Activated CD4-positive, alpha-beta T cell treated with anti-CD3 and anti-CD28 coated beads, Interleukin-2, amount 50 U/mL, for 16 hours (primary cell): ENCODE measurements around the gene RAPGEF4.

Experiments used
- DNase-seq: peaks from one replicate; pipeline ENCODE4 v3.0.0-alpha.2; 2020

RAPGEF4 gene

DNA sequence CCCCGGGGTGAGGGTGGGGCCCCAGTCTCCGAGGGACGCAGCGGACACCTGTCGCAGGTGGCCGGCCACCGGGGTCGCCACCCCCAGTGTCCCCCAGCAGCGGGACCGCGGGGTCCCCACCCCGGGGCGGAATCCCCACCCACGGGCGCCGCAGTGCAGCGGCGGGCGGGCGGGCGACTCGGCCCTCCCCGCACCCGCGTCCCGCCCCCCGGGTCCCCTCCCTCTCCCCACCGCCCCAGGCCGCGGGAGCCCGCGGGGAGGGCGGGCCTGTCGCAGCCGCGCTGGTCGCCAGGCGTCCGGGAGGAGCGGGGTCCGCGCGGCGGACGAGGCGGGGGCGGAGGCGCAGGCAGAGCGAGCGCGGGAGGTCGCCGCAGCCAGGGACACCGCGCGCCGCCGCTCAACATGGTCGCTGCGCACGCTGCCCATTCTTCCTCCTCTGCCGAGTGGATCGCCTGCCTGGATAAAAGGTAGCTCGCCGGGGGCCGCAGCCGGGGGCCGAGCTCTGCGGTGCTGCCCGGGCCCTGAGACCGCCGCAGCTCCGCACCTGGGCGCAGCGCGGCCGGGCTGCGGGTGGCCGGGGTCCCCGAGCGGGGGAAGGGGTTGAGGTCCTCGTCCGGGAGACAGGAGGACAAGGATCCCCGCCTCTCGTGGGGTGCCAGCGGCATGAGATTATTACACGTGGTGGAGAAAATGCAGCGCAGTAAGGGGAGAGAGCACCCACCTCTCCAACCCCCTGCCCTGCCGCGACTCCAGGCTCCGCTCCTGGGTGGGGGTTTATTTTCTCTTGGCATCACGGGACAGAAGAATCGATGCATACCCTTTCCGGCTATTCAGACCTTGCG lies at the start of gene RAPGEF4:
TSS of gene RAPGEF4 (plus strand) at position 264 of the 842 bp plus-strand sequence. CDS start at position 403, 139 bp downstream.
- DNase-seq, result no peak

DNA sequence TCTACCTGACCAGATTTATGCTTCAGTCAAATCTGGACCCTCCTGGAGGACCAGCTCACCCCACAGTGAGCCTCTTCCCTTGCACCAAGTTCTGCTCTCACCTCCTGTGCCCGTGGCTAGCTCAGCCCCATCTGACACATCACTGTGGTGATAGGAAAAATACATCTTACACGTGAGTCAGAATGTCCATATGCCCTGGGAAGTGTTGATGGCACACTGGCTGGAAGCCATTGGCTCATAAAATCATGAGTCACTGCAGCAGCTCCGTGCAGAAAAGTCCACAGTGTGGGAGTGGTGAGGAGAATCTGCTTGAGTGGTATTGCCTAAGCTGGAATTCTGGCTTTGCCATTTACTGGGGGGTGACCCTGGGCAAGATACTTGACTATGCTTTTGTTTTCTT lies 42.6 kb upstream of the RAPGEF4 start:
- DNase-seq, result peak; percentile 19

DNA sequence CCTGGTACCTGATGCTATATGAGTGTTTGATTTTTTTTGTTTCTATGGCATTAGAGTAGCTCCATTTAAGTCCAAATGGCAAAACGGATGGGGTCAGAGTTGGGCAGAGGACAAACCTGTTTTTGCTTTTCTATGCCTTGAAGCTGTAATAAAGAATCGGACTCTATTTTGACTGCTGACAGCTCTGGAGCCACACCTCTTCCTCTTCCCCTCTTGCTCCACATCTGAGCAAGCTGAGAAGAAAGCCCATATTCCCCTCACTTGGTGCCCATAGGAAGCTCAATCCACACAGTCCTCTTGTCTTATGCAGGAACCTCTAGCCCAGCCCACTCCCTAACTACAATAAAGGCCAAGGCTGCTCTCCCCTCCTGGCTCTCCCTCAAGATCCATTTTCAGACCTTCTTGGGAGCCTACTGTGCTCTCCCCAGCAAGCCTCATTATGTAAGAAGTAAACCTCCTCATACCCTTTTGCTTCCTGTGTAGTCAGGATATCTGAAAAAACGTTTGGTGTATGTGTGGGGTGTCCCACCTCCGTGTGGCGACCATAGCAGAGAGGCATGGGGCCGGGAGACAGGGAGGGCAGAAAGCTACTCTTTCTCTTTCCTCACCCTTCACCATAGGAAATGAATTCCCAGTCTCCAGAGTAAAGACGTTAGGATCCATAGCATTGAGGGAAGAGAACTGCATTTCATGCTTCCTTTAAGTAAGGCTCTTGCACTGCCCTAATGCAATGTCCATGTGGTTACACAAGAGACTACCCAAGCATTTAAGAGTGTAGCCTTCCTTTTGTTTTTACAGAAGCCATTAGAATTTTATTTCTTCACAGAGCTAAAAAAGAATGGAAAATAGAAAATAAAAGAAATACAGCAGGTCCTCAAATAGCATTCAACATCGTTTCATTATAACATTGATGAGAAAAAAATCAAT lies 41.9 kb upstream of the RAPGEF4 start:
- DNase-seq, result no peak

DNA sequence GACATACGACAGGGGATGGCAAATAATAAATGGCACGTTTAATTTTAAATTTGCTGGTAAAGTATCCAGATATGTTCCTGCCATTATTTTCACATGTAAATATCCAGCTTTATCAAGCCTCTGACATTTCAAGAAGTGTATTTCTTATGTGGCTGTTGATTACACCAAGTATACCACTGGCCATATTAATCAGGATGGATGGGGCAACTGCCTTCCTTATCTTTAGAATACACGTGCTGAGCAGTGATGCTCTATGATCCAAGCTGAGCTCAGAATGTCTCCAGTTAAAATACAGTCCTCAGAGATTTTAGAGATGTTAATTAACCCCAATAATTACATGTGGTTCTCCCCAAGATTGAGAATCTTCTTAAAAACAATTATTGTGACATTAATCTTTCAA lies 38.3 kb upstream of the RAPGEF4 start:
- DNase-seq, result no peak

DNA sequence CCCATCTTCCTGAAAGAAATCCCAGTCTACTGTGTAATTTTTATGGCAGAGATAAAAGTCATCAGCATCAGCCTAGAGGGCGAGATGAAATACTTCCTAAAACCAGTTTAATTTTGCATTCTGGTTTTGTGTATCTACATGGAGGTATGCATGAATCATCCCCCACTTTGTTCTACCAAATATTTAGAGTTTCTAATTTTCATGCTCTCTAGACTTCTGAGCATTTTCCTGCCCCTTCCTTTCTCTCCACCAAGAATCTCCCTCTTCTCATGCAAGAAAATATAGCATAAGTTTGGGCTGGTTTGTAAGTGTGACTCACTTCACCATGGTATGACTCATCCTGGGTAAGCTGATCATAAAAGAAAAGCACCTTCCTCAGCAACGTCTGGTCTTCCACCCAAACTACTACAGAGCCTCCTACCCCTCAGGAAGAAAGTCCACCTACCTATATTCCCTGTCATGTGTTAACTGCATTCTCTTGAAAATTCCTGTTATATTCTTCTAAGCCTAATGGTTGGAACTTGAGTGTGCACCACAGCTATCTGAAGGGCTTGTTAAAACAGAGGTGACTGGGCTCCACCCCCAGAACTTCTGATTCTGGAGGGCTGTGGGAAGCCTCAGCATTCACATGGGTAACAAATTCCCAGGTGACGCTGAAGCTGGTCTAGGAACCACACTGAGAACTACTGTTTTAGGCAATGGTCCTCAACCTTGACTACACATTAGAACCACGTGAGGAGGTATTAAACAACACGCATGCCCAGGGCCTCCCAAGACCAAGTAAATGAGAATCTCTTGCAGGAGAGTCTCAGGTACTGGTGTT lies 37.4 kb upstream of the RAPGEF4 start:
- DNase-seq, result peak; percentile 68

DNA sequence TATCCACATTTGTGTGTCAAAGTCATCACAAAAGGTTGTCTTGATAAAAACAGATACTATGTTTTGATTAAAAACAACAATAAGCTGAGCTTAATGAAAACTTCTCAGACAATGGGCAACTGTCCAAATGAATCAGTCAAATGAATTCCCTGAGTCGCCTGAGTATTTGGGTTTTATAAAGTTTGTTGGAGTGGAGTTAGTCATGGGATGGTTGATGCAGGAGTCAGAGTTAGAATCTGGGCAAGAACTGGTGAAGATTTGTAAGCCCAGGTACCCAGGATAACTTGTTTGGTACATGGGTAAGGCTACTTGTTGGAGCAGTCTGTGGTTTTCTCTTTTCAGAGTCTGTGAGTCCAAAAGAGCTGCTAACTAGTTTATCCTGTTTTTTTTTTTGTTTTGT lies 34.4 kb upstream of the RAPGEF4 start:
- no peak for DNase-seq

DNA sequence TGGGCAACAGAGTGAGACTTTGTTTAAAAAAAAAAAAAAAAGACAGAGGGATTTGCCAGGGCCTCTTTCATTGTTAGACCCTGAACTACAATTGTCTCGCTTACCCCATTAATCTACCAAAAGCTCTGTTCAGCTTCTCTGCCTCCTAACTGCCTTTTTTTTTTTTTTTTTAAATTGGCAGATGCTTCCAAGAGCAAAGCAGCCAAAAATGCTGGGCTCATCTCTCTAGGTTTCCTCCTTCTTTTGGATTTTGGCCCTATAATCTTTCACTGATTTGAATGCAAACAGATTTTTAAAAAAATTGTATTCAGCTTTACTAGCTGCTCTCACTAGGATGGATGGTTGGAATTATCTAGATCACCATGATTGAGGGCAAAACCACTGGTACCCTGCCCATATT lies 33.2 kb upstream of the RAPGEF4 start:
- DNase-seq, result no peak

DNA sequence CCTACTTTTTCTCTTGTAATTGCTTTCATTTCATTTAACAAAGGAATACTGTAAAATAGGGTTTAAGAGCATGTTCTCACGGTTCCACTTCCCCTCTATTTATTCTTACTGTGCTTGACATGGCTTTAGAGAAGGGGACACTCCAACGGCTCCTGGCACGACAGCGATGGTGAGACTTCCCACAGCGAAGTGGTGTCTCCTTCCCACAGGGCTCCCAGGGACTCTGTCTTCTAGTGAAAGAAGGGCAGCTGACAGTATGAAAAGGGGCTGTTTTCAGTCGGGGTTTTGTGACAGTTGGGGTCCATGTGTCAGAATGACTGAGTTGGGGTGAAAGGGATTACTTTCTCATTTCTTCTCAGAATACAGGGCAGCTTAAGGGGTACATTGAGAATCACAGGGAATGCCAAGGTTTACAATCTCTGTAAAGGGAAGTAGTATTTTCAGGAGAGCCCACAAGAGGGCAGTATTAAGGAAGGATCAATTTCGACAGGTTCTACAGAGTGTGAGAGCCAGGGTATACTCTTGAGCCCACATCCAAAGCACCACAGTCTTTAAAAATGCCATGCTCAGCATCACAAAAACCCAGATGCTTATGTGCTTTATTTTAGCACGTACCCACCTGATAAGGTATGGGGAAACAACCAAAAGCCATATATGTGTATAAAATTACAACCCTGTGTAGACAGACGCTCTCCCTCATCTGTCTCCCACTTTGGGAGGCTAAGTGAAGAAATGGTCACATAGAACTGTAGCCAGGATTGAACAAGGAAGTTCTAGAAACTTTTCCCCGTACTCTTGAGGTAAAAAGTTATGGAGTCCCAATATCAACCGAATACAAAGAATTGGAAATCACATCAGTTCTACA lies 31.3 kb upstream of the RAPGEF4 start:
- DNase-seq, result peak; percentile 14

DNA sequence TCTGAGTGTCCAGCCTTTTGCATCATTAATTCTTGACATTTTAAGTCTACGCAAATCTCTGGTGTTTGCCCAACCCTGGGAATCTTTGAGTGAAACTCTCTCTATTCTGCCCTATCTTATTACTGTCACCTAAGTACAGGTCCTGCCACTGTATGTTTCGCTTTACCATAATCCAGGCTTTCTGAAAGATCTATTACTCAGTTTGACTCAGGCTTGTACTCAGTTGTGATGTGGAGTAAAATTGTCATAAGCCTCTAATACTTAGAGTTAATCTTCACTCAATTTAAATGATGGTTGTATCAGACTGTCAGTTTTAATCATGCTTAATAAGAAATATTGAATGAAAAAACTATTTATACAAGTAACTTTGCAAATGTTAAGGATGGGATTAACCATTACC lies 30.3 kb upstream of the RAPGEF4 start:
- DNase-seq, result no peak

DNA sequence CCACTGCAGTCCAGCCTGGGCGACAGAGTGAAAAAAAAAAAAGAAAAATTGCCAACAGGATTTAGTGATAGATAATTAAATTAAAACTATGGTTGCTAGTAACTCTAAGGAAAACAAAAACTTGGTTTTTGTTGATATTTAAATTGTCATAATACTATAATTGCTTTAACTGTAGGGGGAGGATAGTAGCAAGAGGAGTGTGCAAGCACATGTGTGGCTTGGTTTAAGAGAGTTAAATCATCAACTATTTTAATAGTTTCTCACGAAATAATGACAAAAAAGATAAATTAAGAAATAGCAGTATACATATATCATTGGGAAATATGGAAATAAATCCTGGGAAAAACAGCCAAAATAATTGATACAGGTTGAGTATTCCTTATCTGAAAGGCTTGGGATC lies 27.4 kb upstream of the RAPGEF4 start:
- DNase-seq, result no peak

DNA sequence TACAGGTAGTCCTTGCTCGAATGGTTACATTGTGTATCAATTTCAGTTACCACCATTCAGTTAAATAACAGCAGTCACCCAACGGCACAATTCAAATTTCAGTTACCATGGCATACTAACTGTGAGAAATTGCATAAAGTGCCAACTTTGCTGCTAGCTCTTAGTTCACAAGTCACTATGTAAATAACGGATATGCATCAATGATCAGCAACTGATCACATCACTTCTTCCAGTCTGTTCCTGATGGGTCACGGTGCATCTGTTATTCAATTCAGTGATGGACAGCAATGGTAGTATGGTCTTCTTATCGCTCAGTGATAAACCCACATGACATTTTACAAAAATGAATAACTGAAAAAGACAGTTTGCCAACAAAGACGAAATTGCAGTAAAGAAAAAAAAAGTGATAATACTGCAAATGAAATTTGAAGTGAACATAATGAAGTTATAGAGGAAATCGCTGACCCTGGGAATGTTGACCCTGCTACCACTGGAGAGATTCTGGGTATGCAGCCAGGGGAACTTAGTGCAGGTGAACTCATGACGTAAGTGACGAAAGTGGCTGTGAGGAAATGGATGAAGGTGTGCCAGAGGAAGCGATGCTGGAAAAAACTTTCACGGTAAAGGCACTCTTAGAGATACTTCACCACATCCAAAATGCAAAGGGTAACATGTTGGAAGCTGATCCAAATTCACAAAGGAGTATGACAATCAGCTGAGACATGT lies 25.9 kb upstream of the RAPGEF4 start:
- no peak for DNase-seq

DNA sequence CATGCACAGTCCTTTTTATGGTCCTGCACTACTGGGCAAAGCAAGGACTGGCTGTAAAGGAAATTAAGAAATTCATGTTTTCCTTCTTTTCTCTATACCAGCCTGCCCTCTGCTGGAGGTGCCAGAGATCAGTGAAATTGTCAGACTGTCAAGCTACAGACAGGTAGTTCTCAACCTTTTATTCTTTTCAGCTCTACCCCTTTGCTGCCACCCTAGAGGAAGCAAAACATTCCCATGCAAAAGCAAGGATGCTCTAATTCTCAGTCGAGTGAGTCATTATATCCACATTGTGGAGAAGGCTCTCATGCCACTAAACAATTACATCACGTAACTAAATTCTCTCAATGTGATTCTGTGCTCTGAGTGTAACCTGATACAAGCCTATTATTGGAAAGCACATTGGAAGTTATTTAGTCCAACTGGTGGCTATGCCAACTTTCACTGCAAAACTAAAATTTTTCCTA lies 25.0 kb upstream of the RAPGEF4 start:
- peak; percentile 34 for DNase-seq

DNA sequence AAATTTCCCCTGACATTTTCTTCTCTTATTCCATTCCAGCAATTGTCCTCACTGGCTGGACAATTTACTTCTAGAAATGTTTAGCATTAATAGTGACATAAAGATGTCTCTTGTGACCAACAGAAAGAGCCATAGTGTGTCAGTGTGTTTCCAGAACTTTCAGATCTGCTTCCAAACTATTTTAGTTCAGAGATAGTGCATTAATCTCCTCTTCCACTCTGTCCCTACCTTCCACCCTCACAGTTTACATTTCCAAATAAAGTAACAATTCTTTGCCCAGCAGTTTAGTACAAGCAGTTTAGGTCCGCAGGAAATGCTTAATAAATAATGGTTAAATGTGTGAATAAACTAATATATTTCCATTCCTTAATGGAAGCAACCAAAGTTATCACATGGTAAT lies 24.5 kb upstream of the RAPGEF4 start:
- no peak for DNase-seq

DNA sequence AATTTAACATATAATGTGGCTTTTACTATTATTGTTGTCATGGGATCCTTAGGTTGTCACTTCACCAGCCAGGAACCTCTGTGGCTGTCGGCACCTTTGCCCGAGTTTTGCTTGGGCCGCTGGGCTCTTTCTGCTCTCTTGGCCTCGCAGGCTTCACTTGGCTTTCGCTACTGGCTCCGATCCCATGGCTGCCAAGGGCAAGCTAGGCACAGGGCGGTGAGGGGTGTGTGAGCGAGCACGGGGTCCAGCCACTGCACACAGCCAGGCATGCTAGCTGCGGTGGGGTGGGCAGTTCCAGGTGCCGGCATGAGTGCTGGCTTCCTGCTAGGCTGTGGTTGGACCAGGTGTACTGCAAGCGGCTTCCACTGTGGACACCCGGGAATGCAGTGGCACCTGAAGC lies 23.4 kb upstream of the RAPGEF4 start:
- no peak for DNase-seq

DNA sequence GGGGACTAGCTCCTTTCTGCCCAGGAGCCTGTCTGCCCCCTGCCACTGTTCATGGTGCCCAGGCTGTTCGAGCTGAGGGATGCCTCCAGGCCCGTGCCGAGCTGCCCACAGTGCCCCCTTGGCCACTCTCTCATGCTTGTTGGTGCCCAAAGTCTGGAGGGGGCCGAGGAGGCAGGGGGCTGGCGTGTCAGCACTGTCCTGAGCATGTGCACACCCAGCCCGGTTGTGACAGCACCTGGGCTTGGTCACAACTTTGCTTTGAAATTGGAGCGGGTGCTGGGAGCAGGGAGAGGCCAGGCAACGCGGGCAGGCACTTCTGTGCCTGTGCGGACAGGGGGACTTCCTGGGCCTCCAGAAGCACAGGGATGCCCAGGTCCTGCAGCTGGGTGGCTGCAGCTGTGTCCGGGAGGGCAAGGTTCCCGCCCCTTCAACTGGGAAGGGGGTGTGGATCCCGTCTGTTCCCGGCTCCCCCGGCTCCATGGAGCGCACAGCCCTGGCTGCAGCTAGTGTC lies 22.2 kb upstream of the RAPGEF4 start:
- DNase-seq, result no peak

DNA sequence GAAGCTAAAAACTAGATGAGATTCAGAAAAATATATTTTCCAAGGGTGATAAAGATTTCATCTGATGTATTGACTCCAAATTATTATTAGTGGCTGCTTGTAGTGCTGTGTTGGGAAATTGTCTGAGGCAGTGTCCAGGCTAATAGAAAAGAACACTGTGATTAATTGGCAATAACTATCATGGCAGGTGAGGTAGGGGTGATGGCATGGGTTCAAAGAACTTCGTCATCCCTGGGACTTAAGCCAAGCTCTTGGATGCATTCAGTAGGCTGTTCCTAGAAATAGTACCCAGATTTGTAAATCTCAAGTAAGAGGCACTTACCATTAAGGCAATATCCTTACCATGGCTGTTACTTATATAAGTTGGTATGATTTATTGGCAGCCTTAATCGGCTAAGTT lies 13.2 kb upstream of the RAPGEF4 start:
- no peak for DNase-seq

DNA sequence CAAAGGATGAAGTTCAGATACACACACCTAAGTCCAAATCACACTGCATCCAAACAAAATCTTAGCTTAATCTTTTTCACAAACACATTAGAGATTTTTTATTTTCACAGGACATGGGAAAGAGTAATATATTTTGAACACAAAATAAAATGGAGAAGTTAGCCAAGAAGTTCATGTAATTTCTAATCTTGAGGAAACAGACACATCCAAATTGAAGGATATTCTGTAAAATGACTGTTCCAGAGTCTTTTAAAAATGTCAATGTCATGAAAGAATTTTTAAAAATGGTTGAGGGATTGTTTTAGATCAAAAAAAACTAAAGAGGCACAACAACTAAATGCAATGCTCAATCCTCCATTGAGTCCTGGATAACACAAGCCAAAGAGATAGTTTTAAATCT lies 12.4 kb upstream of the RAPGEF4 start:
- no peak for DNase-seq

DNA sequence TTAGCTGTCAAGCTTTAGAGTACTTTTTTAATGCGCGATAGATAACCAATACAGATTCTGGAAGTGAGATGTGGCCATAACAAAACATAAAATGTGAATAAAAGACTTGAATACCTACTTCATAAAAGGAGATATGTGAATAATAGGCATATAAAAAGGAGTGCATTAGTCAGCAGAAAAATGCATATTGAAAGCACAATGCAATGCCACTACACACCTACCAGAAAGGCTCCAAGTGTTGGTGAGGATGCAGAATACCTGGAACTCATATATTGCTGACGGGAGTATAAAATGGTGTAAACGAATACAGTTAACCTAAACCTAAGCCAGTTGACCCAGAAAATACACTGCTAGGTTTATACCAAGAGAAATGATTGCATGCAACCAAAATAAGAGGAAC lies 10.9 kb upstream of the RAPGEF4 start:
- DNase-seq, result no peak

DNA sequence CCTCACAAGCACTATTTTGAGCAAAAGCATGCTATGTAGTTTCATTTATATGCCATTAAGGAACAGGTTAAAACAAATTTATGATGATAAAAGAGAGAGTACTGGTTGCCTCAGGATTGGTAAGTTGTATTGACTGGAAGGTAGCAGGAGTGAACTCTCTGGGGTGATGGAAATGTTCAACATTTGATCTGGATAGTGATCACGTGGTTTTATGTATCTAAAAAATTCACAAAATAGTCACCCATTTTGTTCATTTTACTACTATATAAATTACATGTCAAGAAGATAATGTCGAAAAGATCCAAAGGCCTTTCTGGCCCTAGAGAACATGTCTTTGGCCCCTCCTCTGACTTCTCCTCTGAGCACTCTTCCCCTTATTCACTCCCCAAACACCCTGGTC lies 10.4 kb upstream of the RAPGEF4 start:
- DNase-seq, result no peak

DNA sequence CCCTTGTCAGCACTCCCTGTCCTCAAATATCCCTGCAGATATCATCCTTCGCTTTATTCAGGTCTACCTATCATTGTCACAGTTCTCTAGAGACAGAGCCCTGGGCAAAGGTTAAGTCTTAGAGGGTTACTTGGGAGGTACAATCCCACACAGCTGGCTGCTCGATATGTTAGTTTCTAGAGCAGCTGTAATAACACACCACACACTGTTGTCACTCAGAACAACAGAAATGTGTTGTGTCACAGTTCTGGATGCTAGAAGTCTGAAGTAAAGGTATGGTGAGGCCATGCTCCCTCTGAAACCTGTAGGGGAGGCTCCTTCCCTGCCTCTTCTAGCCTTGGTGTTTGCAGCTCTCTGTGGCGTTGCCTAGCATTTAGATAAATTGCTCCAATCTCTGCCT lies 9.9 kb upstream of the RAPGEF4 start:
- DNase-seq, result no peak

DNA sequence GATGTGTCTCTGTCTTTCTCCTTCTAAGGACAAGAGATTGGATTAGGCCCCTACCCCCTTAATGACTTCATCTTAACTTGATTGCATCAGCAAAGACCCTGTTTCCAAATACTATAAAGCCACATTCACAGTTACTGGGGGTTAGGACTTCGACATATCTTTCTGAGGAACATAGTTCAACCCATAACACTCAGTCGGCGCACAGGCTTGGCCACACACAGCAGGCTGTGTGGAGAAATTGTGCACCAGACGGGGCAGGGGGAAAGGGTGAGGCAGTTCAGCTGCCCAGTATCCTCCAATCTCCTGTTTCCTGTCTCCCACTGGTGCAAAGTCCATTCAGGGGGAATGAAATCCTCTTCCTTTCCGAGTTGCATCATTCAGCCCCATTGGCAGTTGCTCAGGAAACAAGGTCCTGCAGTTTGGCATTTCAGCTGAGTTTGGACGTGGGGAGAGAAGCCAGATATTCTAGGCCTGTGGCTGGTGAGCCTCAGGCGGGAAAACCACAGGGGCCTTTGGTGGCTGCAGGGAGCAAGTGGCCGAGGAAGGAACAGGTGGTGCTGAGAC lies 9.4 kb upstream of the RAPGEF4 start:
- no peak for DNase-seq
